K562 (cell line): ENCODE data around the gene SUMF2. TPM values are rescaled to one million over a fixed set of nuclear protein-coding genes. Genes with fewer than 3 reads are reported as not detected.
A peak's percentile ranks its signal among the peaks of the same experiment; 100 is the strongest.

Experiments used
- ATAC-seq: fragments of 200-7000 bp; cut with Tn5 transposase; 3 replicates; pipeline ENCODE4 v1.9.1; 2020; ENCODE audit warnings: moderate library complexity
- BruUV-seq: library from RNA; stranded (reverse); fragments of 400-500 nt; replicated peaks from 2 replicates; lab custom pipeline; 2021; lab: Mats Ljungman, UMichigan
- CTCF ChIA-PET: fragments of 300-600 bp; formaldehyde crosslinking; extraction: SDS; loops from one replicate; lab custom pipeline; 2021; ENCODE audit warnings: low intra/inter-chr PET ratio; lab: Yijun Ruan, JAX
- POLR2A ChIA-PET: fragments of 300-600, 350-650 bp; sonication (Branson Sonifier 250); formaldehyde crosslinking; extraction: SDS; loops from one replicate; lab custom pipeline; 2021; ENCODE audit warnings: antibody characterized with exemption, inconsistent platforms; lab: Yijun Ruan, JAX
- DNase-seq, 4 experiments: peaks; one replicate each; pipeline versions ENCODE4 v3.0.0 to v3.0.0-alpha.2; 2011 to 2018; ENCODE audit warnings: low spot score in 3 of 4, mixed read lengths in 3 of 4; ENCODE audit errors: extremely low read depth in 1 of 4
- FAIRE-seq: peaks from 2 replicates; lab custom pipeline; 2011; peaks lifted over from hg19 to GRCh38; lab: Jason Lieb, UNC
- H2AFZ ChIP-seq: 2 replicates; pipeline ENCODE4 v1.6.0; 2011; ENCODE audit warnings: low read depth, low read length, control low read depth, inconsistent platforms
- H3K27ac ChIP-seq: fragments of 200-600 bp; 3 replicates; pipeline ENCODE4 v1.8.0; 2011; ENCODE audit warnings: low read depth, mild to moderate bottlenecking, control low read depth, inconsistent platforms, low read length, moderate library complexity, mixed read lengths; ENCODE audit errors: extremely low read depth
- H3K27me3 ChIP-seq, 2 experiments: fragments of 300-600 bp in 1 of 2; 2 replicates in 1 of 2; 3 replicates in 1 of 2; pipeline versions ENCODE4 v1.6.0 to v1.8.0; 2011; ENCODE audit warnings: inconsistent platforms in 2 of 2, low read length in 2 of 2, mild to moderate bottlenecking in 1 of 2, mixed read lengths in 1 of 2, moderate library complexity in 1 of 2; ENCODE audit not compliant: control insufficient read depth in 2 of 2, insufficient read depth in 2 of 2
- H3K36me3 ChIP-seq: fragments of 300-600 bp; 3 replicates; pipeline ENCODE4 v1.8.0; 2011; ENCODE audit warnings: mild to moderate bottlenecking, low read length, inconsistent platforms; ENCODE audit not compliant: control insufficient read depth, insufficient read depth
- H3K4me1 ChIP-seq, 2 experiments: fragments of 200-600 bp in 1 of 2; replicated peaks in 1 of 2; 2 replicates in 1 of 2; 3 replicates in 1 of 2; pipeline versions ENCODE4 v1.5.1 to v1.8.0; 2011; ENCODE audit warnings: inconsistent platforms in 2 of 2, low read length in 2 of 2, mild to moderate bottlenecking in 1 of 2, mixed read lengths in 1 of 2, moderate library complexity in 1 of 2; ENCODE audit not compliant: control insufficient read depth in 2 of 2, insufficient read depth in 2 of 2
- H3K4me2 ChIP-seq: 2 replicates; pipeline ENCODE4 v1.6.1; 2011; ENCODE audit warnings: low read length, control low read depth, inconsistent platforms, mixed read lengths; ENCODE audit not compliant: insufficient read depth
- H3K4me3 ChIP-seq: fragments of 200-600 bp; sonication (generic), shearing (Covaris generic); 2 replicates; pipeline ENCODE4 v1.5.1; 2016; ENCODE audit warnings: control low read depth, inconsistent platforms
- H3K79me2 ChIP-seq: fragments of 200-600 bp; 3 replicates; pipeline ENCODE4 v1.8.0; 2011; ENCODE audit warnings: low read length, inconsistent platforms; ENCODE audit not compliant: control insufficient read depth, insufficient read depth
- H3K9ac ChIP-seq, 2 experiments: 2 replicates each; pipeline versions ENCODE4 v1.6.0 to v1.6.1; 2011; ENCODE audit warnings: low read depth in 2 of 2, low read length in 2 of 2, control low read depth in 1 of 2, inconsistent platforms in 1 of 2, mild to moderate bottlenecking in 1 of 2, mixed read lengths in 1 of 2; ENCODE audit not compliant: insufficient read depth in 1 of 2
- H3K9me1 ChIP-seq: one replicate; pipeline ENCODE4 v1.6.0; 2011; ENCODE audit warnings: inconsistent platforms, mild to moderate bottlenecking, low read length, moderate library complexity; ENCODE audit not compliant: control insufficient read depth, insufficient read depth
- H3K9me3 ChIP-seq: replicated peaks from 2 replicates; pipeline ENCODE4 v1.5.1; 2011; ENCODE audit warnings: low read depth, low read length, inconsistent platforms; ENCODE audit not compliant: control insufficient read depth, insufficient read depth
- H4K20me1 ChIP-seq: replicated peaks from 2 replicates; pipeline ENCODE4 v1.6.1; 2011; ENCODE audit warnings: low read length, inconsistent platforms, mixed read lengths; ENCODE audit not compliant: control insufficient read depth, insufficient read depth
- ASH1L ChIP-seq: fragments of 450-650 bp; IDR thresholded peaks from 2 replicates; pipeline ENCODE4 v1.6.1; 2018; ENCODE audit warnings: borderline replicate concordance, mild to moderate bottlenecking, low read depth; ENCODE audit not compliant: partially characterized antibody
- BRCA1 ChIP-seq, 2 experiments: fragments of 450-650 bp in 1 of 2; sonication (generic) in 1 of 2; formaldehyde crosslinking in 1 of 2; IDR thresholded peaks; 2 replicates each; pipeline versions ENCODE4 v1.5.0 to v1.6.1; 2017 to 2020; ENCODE audit warnings: mild to moderate bottlenecking in 1 of 2, missing genetic modification reagents in 1 of 2
- BRD4 ChIP-seq: fragments of 200-600 bp; sonication (generic); IDR thresholded peaks from 2 replicates; pipeline ENCODE4 v1.6.1; 2017; ENCODE audit warnings: inconsistent platforms
- CBX1 ChIP-seq: sonication (generic); IDR thresholded peaks from 2 replicates; pipeline ENCODE4 v1.6.1; 2016; ENCODE audit warnings: antibody characterized with exemption, low read depth, mild to moderate bottlenecking
- ELK3 ChIP-seq: fragments of 450-650 bp; formaldehyde crosslinking; IDR thresholded peaks from 2 replicates; pipeline ENCODE4 v1.4.0; 2020; ENCODE audit warnings: mild to moderate bottlenecking
- ETV1 ChIP-seq: fragments of 450-650 bp; conservative IDR thresholded peaks from 2 replicates; pipeline ENCODE4 v1.6.1; 2016; ENCODE audit warnings: missing genetic modification characterization, control low read depth, low read depth, missing compliant biosample characterization
- GABPB1 ChIP-seq: sonication (generic); formaldehyde crosslinking; IDR thresholded peaks from 2 replicates; pipeline ENCODE4 v1.8.0; 2022; ENCODE audit warnings: mild to moderate bottlenecking, missing genetic modification reagents
- JUND ChIP-seq, 2 experiments: IDR thresholded peaks; 2 replicates in 1 of 2; 3 replicates in 1 of 2; pipeline ENCODE4 v1.6.1; 2011; ENCODE audit warnings: borderline replicate concordance in 2 of 2, low read depth in 2 of 2, low read length in 2 of 2, improper control_type of control experiment in 1 of 2, missing biosample characterization in 1 of 2, missing genetic modification characterization in 1 of 2, missing genetic modification reagents in 1 of 2
- MIER1 ChIP-seq: fragments of 450-650 bp; IDR thresholded peaks from 2 replicates; pipeline ENCODE4 v1.6.1; 2016; ENCODE audit warnings: antibody characterized with exemption, mild to moderate bottlenecking, low read depth
- MNT ChIP-seq, 2 experiments: fragments of 450-650 bp; conservative IDR thresholded peaks; 2 replicates each; pipeline ENCODE4 v1.6.1; 2017; ENCODE audit warnings: mild to moderate bottlenecking in 2 of 2, moderate library complexity in 2 of 2
- NR4A1 ChIP-seq, 2 experiments: fragments of 250-450 bp in 1 of 2; fragments of 450-650 bp in 1 of 2; sonication (Bioruptor Pico) in 1 of 2; IDR thresholded peaks; 2 replicates each; pipeline versions ENCODE4 v1.4.0 to v1.6.1; 2016 to 2020; ENCODE audit warnings: mild to moderate bottlenecking in 2 of 2, missing compliant biosample characterization in 1 of 2, missing genetic modification characterization in 1 of 2, moderate library complexity in 1 of 2
- PCBP1 ChIP-seq: fragments of 200-400 bp; formaldehyde crosslinking; IDR thresholded peaks from 2 replicates; pipeline ENCODE4 v1.6.1; 2018; ENCODE audit warnings: mild to moderate bottlenecking, low read depth, low read length; ENCODE audit not compliant: poor library complexity, severe bottlenecking
- THAP7 ChIP-seq: fragments of 250-450 bp; sonication (Bioruptor Pico); IDR thresholded peaks from 2 replicates; pipeline ENCODE4 v1.5.0; 2021
- THRAP3 ChIP-seq: fragments of 450-650 bp; IDR thresholded peaks from 2 replicates; pipeline ENCODE4 v1.6.1; 2016; ENCODE audit warnings: mild to moderate bottlenecking, inconsistent platforms, borderline replicate concordance
- ZNF239 ChIP-seq: fragments of 250-450 bp; sonication (Bioruptor Pico); IDR thresholded peaks from 2 replicates; pipeline ENCODE4 v1.4.0; 2020; ENCODE audit warnings: mild to moderate bottlenecking
- ZNF507 ChIP-seq: conservative IDR thresholded peaks from 2 replicates; pipeline ENCODE4 v1.6.1; 2017; ENCODE audit warnings: missing genetic modification characterization, missing compliant biosample characterization
- whole genome bisulfite sequencing: fragments of 100-300 bp; shearing (Covaris generic); methylation state at CpG from one replicate; pipeline ENCODE4 v1.1.6; 2016; ENCODE audit warnings: low coverage, mixed read lengths; ENCODE audit not compliant: insufficient coverage; ENCODE audit errors: missing lambda C conversion rate; 5-methylcytosine and 5-hydroxymethylcytosine counted together
- in situ Hi-C: fragments of 300-500 bp; cut with MboI; formaldehyde crosslinking; loops from 4 replicates; pipeline ENCODE4 v1.15.0; 2018; ENCODE audit warnings: inconsistent platforms, mixed read lengths
- intact Hi-C: fragments of 100-400 bp; cut with micrococcal nuclease; formaldehyde crosslinking; loops from 2 replicates; pipeline ENCODE4 v1.14.2; 2022
- polyA plus RNA-seq, 8 experiments: library from polyadenylated mRNA; depleted of rRNA in 4 of 8; stranded (reverse) in 5 of 8; unstranded in 3 of 8; fragments of >200 nt; fragmentation: Nextera tagmentation in 2 of 8; fragmentation: Illumina TruSeq in 1 of 8; extraction: Ambion mirVana in 2 of 8; extraction: Trizol in 1 of 8; gene quantifications; 2 replicates each; pipeline versions ENCODE4 v1.2.1 to v1.2.3, GENCODE V29; 2011 to 2014; ENCODE audit warnings: inconsistent platforms in 1 of 8, missing spikeins in 1 of 8
- total RNA-seq, 7 experiments: library from RNA; depleted of rRNA in 6 of 7; stranded (reverse); fragments of >200 nt in 6 of 7; fragmentation: Illumina TruSeq in 2 of 7; extraction: Trizol in 2 of 7; gene quantifications; 2 replicates each; pipeline versions ENCODE4 v1.2.1 to v1.2.3, GENCODE V29; 2011 to 2021; ENCODE audit warnings: low replicate concordance in 1 of 7

SUMF2 gene
- total and polyA plus RNA-seq, 9 of the 15 experiments (the other 6 are each of a cell fraction or from before 2014, with no cell fraction given): 39.0 to 113 (median 67.7) TPM

- BruUV-seq: no TSS peak
- under 1% methylated on average over 57 of the region's 97 CpGs for WGBS
- no peaks in the 10 kb centered on the region for H3K9me1 ChIP-seq
- peak within 1 kb of the TSS; percentile 87 for H2AFZ ChIP-seq
- ATAC-seq (peak; percentile 94), DNase-seq (peak; percentile 95 to 98 (median 96)), FAIRE-seq (peak; percentile 85)
- H3K27me3 ChIP-seq: no peaks in the 10 kb centered on the region
- H3K9me3 ChIP-seq: no peaks in the 10 kb centered on the region
- ChIA-PET POLR2A (interaction anchor here (0.7 to 3.0 kb wide), 9 partner anchors 11 to 125 kb away, joined by 3 to 40 read pairs (median 5); partner anchors contain the start of genes CHCHD2 and SUMF2), CTCF (no interaction called here)
- H3K36me3 ChIP-seq: peaks cover 39% of the 10 kb centered on the region
- peaks cover 74% of the 10 kb centered on the region for H3K79me2 ChIP-seq
- peak within 1 kb of the TSS; percentile 82 for H3K4me3 ChIP-seq
- in situ Hi-C loops: no loop called here
- H3K4me1 ChIP-seq: peaks cover 21 to 29% of the 10 kb centered on the region in 2 experiments
- H3K9ac ChIP-seq: peak within 1 kb of the TSS; percentile 94 to 96
- peak within 1 kb of the TSS; percentile 92 for H3K27ac ChIP-seq
- H3K4me2 ChIP-seq: peak within 1 kb of the TSS; percentile 92
- no peaks in the 10 kb centered on the region for H4K20me1 ChIP-seq
- intact Hi-C loops: loop anchor here (1.0 kb wide), 2 partner anchors 13 to 18 kb away; partner anchors contain the start of gene SUMF2
- TF ChIP-seq BRD4: no peak; the same call in 1 of the 2 replicates
- no peak for TF ChIP-seq ZNF507 (tag)
- no peak for TF ChIP-seq ZNF239 (CRISPR knock-in tag)
- TF ChIP-seq ELK3: no peak
- TF ChIP-seq MIER1: no peak
- peak; percentile 55; the same call in 1 of the 2 replicates for TF ChIP-seq JUND (IDR thresholded peaks at IDR 0.05; ENCODE audit: borderline replicate concordance, low read depth, low read length)
- TF ChIP-seq JUND (tag; IDR thresholded peaks at IDR 0.05; ENCODE audit: borderline replicate concordance, low read depth, low read length): no peak; the same call in 2 of the 3 replicates
- no peak for TF ChIP-seq BRCA1 (IDR thresholded peaks at IDR 0.05)
- no peak for TF ChIP-seq BRCA1 (CRISPR knock-in tag; IDR thresholded peaks at IDR 0.05)
- no peak for TF ChIP-seq PCBP1
- TF ChIP-seq ASH1L: peak; percentile 69
- no peak for TF ChIP-seq NR4A1 (CRISPR knock-in tag; IDR thresholded peaks at IDR 0.05)
- no peak for TF ChIP-seq NR4A1 (tag; IDR thresholded peaks at IDR 0.05)
- no peak for TF ChIP-seq THAP7 (CRISPR knock-in tag)
- peak; percentile 64 for TF ChIP-seq ETV1 (tag)
- peak in 1 of 2 experiments; percentile 90 for TF ChIP-seq MNT (conservative IDR thresholded peaks at IDR 0.05)
- no peak; the same call in 1 of the 2 replicates for TF ChIP-seq CBX1
- no peak for TF ChIP-seq THRAP3
- TF ChIP-seq GABPB1 (CRISPR knock-in tag): peak; percentile 56; the same call in 1 of the 2 replicates
These were observed 12.5 kb upstream of the SUMF2 start, which contains the start of the genes CCT6A and PSPH for GRCh38 chr7:56051339-56052191. TSS of gene CCT6A (plus strand) at chr7:56051765. CDS start at chr7:56051849, 84 bp downstream. TSS of gene PSPH (minus strand) at chr7:56051444. CDS start at chr7:56021212, 30,232 bp downstream.
